HUES64 (cell line): ENCODE measurements around the gene PDE4A.
"Not testable (repeated sequence)": the region's sequence is repeated elsewhere in the genome, so short reads cannot be mapped to it uniquely, and the experiment has no call there.

Experiments used
- H3K27ac ChIP-seq: 2 replicates; pipeline ENCODE4 v1.7.0; 2013; ENCODE audit warnings: low read depth, low read length, inconsistent platforms
- H3K27me3 ChIP-seq: 2 replicates; pipeline ENCODE4 v1.6.1; 2013; ENCODE audit warnings: mild to moderate bottlenecking, low read length; ENCODE audit not compliant: insufficient read depth
- H3K36me3 ChIP-seq: 2 replicates; pipeline ENCODE4 v1.6.1; 2013; ENCODE audit warnings: mild to moderate bottlenecking, low read length; ENCODE audit not compliant: insufficient read depth
- H3K4me1 ChIP-seq: 2 replicates; pipeline ENCODE4 v1.6.1; 2013; ENCODE audit warnings: mild to moderate bottlenecking, low read length, moderate library complexity; ENCODE audit not compliant: insufficient read depth
- H3K4me3 ChIP-seq: 2 replicates; pipeline ENCODE4 v1.5.1; 2013; ENCODE audit warnings: mild to moderate bottlenecking, low read length, moderate library complexity
- H3K9ac ChIP-seq: 2 replicates; pipeline ENCODE4 v1.6.1; 2013; ENCODE audit warnings: mild to moderate bottlenecking, low read depth, low read length
- H3K9me3 ChIP-seq: 2 replicates; pipeline ENCODE4 v1.6.1; 2013; ENCODE audit warnings: low read depth, low read length; ENCODE audit not compliant: insufficient read depth
- WGBS: fragments of 150-250, 120-280 bp; methylation state at CpG from one replicate; pipeline ENCODE4 v1.1.7; 2013; ENCODE audit warnings: missing lambda C conversion rate; 5-methylcytosine and 5-hydroxymethylcytosine counted together

The PDE4A gene

GRCh38 chr19:10404888-10405820 is 15.2 kb upstream of the PDE4A start:
- Histone ChIP-seq H3K9ac (peak overlapping the region; percentile 46; the same call in 1 of the 2 replicates), H3K27ac (no peak overlapping the region), H3K36me3 (peaks cover 5% of the 10 kb centered on the region), H3K9me3 (no peaks in the 10 kb centered on the region), H3K4me1 (peaks cover 9% of the 10 kb centered on the region; the same call in 1 of the 2 replicates), H3K4me3 (peak overlapping the region; percentile 95), H3K27me3 (peaks cover 39% of the 10 kb centered on the region)
- WGBS, result 15% methylated on average over 30 of the region's 43 CpGs

DNA sequence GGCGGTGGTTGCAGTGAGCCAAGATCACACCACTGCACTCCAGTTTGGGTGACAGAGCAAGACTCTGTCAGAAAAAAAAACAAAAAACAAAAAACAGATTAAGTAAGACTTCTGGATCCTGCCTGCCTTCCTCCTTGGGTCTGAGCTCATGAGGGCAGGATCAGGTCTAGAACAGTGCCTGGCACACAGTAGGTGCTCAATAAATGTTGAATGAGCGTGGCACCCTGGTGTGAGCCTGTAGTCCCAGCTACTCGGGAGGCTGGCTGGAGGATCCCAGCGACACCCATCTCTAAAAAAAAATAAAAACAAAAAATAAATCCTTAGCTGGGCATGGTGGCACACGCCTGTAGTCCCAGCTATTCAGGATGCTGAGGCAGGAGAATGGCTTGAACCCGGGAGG is 14.1 kb upstream of the PDE4A start:
- 83% methylated on average over 6 of the region's 6 CpGs for WGBS
- no peak overlapping the region for H3K27ac ChIP-seq
- H3K9ac ChIP-seq, result no peak overlapping the region
- peaks cover 39% of the 10 kb centered on the region for H3K27me3 ChIP-seq
- H3K36me3 ChIP-seq, result no peaks in the 10 kb centered on the region
- H3K4me1 ChIP-seq, result peaks cover 9% of the 10 kb centered on the region; the same call in 1 of the 2 replicates
- no peak overlapping the region for H3K4me3 ChIP-seq
- no peaks in the 10 kb centered on the region for H3K9me3 ChIP-seq

DNA sequence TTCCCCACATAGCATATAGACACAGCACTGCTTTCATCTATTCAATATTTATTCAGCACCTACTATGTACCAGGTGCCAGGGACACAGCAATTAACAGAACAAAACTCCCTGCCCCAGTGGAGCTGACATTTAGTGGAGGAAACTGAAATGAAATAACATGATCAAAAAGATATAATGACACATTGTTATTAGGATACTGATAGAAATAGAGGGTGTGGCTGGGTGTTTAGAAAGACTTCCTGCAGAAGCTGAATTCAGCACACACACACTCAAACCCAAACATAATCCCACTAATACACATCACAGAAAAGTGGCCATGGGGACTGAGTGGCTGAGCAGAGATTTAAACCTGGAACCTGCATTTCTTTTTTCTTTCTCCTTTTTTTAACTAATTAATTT is 13.2 kb upstream of the PDE4A start:
- Histone ChIP-seq H3K9me3 (no peaks in the 10 kb centered on the region), H3K27me3 (peaks cover 39% of the 10 kb centered on the region), H3K4me1 (0 out of 2 replicates have a peak, but pooled peaks cover 4% of the 10 kb centered on the region), H3K4me3 (no peak overlapping the region), H3K36me3 (no peaks in the 10 kb centered on the region), H3K9ac (no peak overlapping the region), H3K27ac (no peak overlapping the region)

DNA sequence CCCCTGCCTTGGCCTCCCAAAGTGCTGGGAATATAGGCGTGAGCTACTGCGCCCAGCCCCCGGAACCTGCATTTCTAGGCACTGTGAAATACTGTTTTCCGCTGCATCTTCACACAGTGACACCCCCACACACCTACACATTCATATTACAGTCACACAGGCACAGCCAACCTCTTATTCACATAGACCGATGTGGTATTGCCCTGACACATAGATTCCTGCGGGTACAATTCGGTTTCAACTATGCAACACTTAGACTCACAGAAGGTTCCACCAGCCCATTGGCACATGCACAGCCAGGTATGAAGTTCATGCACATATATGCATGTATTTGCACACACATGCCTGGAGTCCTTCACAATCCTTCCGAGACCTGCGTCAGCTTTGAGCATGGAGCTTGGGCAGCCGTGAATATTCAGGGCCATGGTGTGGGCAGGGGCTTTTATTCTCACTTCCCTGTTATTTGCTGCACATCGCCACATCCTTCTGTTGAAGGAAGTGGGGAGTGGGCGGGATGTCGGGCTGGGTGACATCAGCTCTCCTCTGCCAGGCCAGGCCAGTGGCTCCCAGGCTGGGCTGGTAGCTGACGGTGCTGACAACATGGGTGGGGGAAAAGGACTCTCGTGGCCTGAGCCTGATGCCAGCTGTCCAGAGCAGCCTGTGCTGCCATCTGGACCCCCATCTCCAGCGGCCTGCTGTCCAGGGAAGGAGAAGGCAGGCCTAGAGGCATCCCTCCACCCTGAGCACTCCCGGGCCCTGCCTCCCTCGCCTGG is 11.6 kb upstream of the PDE4A start:
- H3K9me3 ChIP-seq, result no peaks in the 10 kb centered on the region
- 82% methylated on average over 18 of the region's 18 CpGs for WGBS

GRCh38 chr19:10411224-10411623 is 9.1 kb upstream of the PDE4A start:
- WGBS, result 84% methylated on average over 5 of the region's 5 CpGs
- peaks cover 32% of the 10 kb centered on the region for H3K27me3 ChIP-seq
- H3K9me3 ChIP-seq, H3K4me3 ChIP-seq, H3K4me1 ChIP-seq, H3K9ac ChIP-seq, H3K36me3 ChIP-seq, H3K27ac ChIP-seq: not testable (repeated sequence)

More for the DNA sequence above, 11.6 kb upstream of the PDE4A start:
- Histone ChIP-seq H3K4me3 (no peak overlapping the region), H3K9ac (no peak overlapping the region), H3K27me3 (peaks cover 39% of the 10 kb centered on the region), H3K36me3 (no peaks in the 10 kb centered on the region), H3K27ac (no peak overlapping the region), H3K4me1 (no peaks in the 10 kb centered on the region)

- no peaks in the 10 kb centered on the region for H3K36me3 ChIP-seq
- peaks cover 32% of the 10 kb centered on the region for H3K27me3 ChIP-seq
- no peak overlapping the region for H3K4me3 ChIP-seq
- 83% methylated on average over 13 of the region's 13 CpGs for WGBS
- H3K27ac ChIP-seq, result no peak overlapping the region
- no peaks in the 10 kb centered on the region for H3K9me3 ChIP-seq
- H3K9ac ChIP-seq, result no peak overlapping the region
- H3K4me1 ChIP-seq, result peaks cover 2% of the 10 kb centered on the region; the same call in 1 of the 2 replicates
Measured at GRCh38 chr19:10412257-10412977, 7.9 kb upstream of the PDE4A start.

- H3K4me3 ChIP-seq, result peak overlapping the region; percentile 61
- peaks cover 16% of the 10 kb centered on the region for H3K4me1 ChIP-seq
- no peaks in the 10 kb centered on the region for H3K36me3 ChIP-seq
- no peak overlapping the region for H3K27ac ChIP-seq
- H3K9me3 ChIP-seq, result no peaks in the 10 kb centered on the region
- 10% methylated on average over 9 of the region's 9 CpGs for WGBS
- peak overlapping the region; percentile 44 for H3K9ac ChIP-seq
- peaks cover 58% of the 10 kb centered on the region for H3K27me3 ChIP-seq
Measured at GRCh38 chr19:10416083-10416379, 4.3 kb upstream of the PDE4A start.

- 5% methylated on average over 67 of the region's 67 CpGs for WGBS
- no peaks in the 10 kb centered on the region for H3K36me3 ChIP-seq
- H3K27ac ChIP-seq, result no peak overlapping the region; the same call in 1 of the 2 replicates
- peaks cover 16% of the 10 kb centered on the region for H3K4me1 ChIP-seq
- H3K9me3 ChIP-seq, result no peaks in the 10 kb centered on the region
- peaks cover 64% of the 10 kb centered on the region for H3K27me3 ChIP-seq
- peak overlapping the region; percentile 61 for H3K4me3 ChIP-seq
- peak overlapping the region; percentile 44 for H3K9ac ChIP-seq
Measured at GRCh38 chr19:10416380-10417257, 3.7 kb upstream of the PDE4A start.

DNA sequence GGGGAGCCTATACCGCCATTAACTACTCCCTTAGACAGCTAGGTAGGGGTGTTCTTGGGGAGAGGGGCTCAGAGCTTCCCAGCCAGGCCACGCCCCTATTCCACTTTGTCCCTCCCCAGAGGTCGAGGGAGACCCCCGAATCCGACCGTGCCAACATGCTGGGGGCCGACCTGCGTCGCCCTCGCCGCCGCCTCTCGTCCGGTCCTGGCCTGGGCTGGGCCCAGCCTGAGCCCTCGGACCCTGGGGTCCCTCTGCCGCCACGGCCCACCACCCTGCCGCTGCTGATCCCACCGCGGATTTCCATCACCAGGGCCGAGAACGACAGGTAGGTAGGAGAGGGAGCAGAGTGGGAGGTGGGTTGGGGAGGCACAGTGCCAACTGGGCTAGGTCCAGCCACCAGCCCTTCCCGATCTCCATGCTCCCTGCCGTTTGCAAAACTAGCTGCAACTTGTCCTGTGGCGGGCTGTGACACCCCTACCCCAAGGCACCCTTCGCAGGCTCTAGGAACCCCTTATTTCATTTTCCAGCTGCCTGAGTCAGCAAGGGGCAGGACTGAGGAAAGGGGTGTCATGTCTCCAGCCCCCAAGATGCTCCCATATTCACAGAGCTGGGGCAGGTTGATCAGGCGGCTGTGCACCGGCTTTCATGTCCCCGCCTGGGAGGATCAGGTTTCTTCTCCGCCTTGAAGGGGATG is 2.6 kb upstream of the PDE4A start:
- no peaks in the 10 kb centered on the region for H3K9me3 ChIP-seq
- peaks cover 16% of the 10 kb centered on the region for H3K4me1 ChIP-seq
- H3K27me3 ChIP-seq, result peaks cover 74% of the 10 kb centered on the region
- no peak overlapping the region for H3K27ac ChIP-seq
- no peak overlapping the region for H3K9ac ChIP-seq
- H3K4me3 ChIP-seq, result peak overlapping the region; percentile 41
- 11% methylated on average over 29 of the region's 30 CpGs for WGBS
- no peaks in the 10 kb centered on the region for H3K36me3 ChIP-seq

DNA sequence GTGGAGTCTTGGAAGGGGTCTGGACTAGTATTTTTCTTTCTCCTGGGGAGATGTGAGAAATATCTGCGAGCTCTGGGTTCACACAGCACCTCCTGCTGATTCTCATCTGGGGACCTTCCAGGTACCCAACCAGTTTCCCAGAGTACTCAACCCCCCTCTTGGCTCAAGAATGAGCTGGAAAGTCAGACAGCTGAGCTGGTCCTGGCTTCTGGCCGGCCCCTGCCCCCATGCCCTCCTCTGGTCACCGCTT is 2.2 kb upstream of the PDE4A start:
- Histone ChIP-seq H3K27ac (no peak overlapping the region), H3K36me3 (no peaks in the 10 kb centered on the region), H3K9me3 (no peaks in the 10 kb centered on the region), H3K4me1 (peaks cover 16% of the 10 kb centered on the region), H3K4me3 (peak overlapping the region; percentile 41), H3K27me3 (peaks cover 79% of the 10 kb centered on the region), H3K9ac (no peak overlapping the region)
- WGBS, result 1% methylated on average over 3 of the region's 3 CpGs
